HG03342 (cell line): ENCODE data around the gene SLC9A5.

Source experiments
- ATAC-seq: cut with Tn5 transposase; IDR thresholded peaks from one replicate; pipeline ENCODE4 v1.9.1; 2021; ENCODE audit warnings: mild to moderate bottlenecking, moderate library complexity; ENCODE audit not compliant: unreplicated experiment

Gene SLC9A5, protein sequence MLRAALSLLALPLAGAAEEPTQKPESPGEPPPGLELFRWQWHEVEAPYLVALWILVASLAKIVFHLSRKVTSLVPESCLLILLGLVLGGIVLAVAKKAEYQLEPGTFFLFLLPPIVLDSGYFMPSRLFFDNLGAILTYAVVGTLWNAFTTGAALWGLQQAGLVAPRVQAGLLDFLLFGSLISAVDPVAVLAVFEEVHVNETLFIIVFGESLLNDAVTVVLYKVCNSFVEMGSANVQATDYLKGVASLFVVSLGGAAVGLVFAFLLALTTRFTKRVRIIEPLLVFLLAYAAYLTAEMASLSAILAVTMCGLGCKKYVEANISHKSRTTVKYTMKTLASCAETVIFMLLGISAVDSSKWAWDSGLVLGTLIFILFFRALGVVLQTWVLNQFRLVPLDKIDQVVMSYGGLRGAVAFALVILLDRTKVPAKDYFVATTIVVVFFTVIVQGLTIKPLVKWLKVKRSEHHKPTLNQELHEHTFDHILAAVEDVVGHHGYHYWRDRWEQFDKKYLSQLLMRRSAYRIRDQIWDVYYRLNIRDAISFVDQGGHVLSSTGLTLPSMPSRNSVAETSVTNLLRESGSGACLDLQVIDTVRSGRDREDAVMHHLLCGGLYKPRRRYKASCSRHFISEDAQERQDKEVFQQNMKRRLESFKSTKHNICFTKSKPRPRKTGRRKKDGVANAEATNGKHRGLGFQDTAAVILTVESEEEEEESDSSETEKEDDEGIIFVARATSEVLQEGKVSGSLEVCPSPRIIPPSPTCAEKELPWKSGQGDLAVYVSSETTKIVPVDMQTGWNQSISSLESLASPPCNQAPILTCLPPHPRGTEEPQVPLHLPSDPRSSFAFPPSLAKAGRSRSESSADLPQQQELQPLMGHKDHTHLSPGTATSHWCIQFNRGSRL

DNA sequence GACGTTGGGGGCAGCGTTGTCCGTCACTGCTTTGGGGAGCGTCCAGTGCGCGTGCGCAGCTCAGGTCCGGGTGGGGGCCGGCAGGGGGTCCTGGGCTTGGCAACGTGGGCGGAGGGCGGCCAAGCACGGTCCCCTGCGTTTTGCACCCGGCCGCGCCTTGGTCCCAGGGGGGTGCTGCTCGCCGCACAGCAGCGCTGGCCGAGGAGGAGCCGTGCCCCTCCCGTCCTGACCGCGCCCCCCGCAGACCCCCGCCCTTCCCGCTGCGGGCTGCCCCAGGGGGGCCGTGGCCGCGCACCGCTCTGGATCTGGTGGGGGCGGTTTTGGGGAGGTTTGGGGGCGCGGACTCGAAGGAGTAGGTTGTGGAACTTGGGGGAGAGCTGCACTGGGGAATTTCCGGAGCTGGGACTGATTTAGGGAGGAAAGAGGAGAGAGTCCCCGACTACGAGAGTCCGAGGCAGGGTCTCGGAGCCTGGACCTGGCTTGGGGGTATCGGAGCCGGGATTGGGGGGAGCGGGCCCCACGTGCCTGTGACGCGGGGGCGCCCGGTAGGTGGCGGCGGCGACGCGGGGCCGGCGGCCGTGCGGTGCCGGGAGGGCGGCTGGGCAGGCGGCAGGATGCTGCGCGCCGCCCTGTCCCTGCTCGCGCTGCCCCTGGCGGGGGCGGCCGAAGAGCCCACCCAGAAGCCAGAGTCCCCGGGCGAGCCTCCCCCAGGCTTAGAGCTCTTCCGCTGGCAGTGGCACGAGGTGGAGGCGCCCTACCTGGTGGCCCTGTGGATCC is at the start of gene SLC9A5:
TSS of gene SLC9A5 (plus strand) at position 579 of the 777 bp plus-strand sequence. CDS start at position 615, 36 bp downstream.
- ATAC-seq, result no peak

DNA sequence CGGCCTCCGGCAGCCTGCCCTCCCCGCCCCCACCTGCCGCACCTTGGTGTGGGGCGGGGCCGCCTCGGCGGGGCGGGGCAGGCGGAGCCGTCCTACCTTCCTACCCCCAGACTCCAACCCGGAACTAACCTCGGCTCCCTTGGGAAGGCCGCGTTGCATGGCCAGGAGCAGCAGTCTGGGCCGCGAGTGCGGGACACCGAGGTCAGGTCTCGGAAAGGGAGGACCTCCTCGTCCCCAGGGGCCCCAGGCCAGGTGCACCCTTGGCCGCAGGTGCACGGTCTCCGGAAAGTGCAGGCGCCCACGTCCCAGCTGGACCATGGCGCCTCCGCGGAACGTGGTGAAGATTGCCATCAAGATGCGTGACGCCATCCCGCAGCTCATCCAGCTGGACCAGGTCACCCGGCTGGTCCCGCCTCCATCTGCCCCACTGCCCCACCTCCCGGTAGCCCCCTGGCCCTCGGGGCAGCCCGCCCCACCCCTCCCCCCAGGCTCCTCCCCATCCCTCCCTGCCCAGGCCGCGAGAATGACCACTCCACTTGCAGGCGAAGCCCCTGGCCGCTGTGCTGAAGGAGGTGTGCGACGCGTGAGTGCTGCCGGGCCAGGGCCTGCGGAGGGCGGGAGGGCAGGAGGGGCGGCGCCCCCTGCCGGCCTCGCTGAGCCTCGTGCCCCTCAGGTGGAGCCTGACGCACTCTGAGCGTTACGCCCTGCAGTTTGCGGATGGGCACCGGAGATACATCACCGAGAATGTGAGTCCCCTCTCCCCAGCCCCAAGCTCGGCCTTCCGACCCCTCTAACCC is 49.6 kb upstream of the SLC9A5 start, which contains the start of gene ELMO3:
TSS of gene ELMO3 (plus strand) at position 121 of the 797 bp plus-strand sequence. CDS start at position 317, 196 bp downstream.
- ATAC-seq, result no peak

DNA sequence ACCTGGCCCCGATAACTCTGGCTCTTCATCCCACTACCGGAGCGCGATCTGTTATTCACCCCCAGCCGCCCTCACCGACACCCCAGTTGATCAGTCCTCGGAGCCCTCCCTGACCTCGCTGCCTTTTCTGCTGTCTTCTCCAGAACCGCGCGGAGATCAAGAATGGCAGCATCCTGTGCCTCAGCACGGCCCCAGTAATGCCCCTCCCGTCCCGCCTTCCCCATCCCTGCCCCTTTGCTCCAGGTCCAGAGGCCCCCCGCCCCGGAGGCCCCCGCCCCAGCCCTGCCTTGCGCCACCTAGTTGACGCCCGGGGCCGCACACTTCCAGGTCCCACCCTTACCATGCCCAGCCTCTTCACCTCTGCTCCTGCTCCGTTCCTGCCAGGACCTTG is 49.0 kb upstream of the SLC9A5 start:
- no peak for ATAC-seq

GRCh38 chr16:67200491-67200890 is 48.3 kb upstream of the SLC9A5 start:
- ATAC-seq, result no peak

- no peak for ATAC-seq
Observed at GRCh38 chr16:67201411-67202345, 47.1 kb upstream of the SLC9A5 start.

GRCh38 chr16:67202426-67202825 is 46.4 kb upstream of the SLC9A5 start:
- ATAC-seq, result no peak

GRCh38 chr16:67202956-67203493 is 45.8 kb upstream of the SLC9A5 start:
- ATAC-seq, result no peak

DNA sequence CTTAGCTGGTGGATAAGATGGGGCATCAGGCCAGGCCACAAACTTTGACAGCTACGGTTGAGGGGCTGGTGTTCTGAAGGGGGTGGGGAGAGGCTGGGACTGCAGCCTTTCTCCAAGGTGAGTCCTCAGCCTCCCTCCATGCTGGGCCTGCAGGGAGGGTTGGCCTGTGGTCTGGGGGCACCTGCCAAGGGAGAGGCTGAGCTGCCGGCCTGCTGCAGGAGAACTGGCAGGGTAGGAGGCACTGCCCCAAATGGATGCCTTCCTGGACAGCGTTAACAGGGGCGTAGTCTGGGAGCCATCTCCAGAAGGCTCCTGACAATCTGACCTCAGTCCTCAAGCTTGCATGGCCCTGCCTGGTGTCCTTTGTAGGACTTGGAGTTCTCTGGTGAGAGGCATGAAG is 44.7 kb upstream of the SLC9A5 start:
- ATAC-seq, result no peak

- no peak for ATAC-seq
Observed at GRCh38 chr16:67206129-67206837, 42.5 kb upstream of the SLC9A5 start.

DNA sequence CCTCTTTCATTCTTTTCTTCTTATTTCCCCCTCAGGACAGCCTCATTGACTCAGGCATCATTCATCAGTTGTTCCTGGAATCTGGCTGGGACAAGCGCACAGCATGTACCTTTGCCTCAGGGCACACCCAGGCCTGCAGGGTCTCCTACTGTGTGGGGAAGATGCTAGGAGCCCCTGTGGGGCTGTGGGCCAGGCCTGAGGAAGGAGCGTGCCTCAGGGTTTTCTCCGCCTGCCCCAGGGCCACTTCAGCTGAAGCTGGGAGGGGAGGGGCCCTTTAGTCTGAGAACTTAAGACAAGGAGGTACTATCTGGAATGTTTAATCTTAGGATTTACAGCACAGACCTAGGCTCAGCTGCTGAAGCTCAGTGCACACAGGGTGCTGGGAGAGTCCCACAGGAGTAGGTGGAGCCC is 41.9 kb upstream of the SLC9A5 start:
- ATAC-seq, result no peak

- no peak for ATAC-seq
Observed at GRCh38 chr16:67207249-67208091, 41.3 kb upstream of the SLC9A5 start.

- no peak for ATAC-seq
Observed at GRCh38 chr16:67208154-67208896, 40.5 kb upstream of the SLC9A5 start.

GRCh38 chr16:67209565-67209964 is 39.2 kb upstream of the SLC9A5 start:
- ATAC-seq, result no peak

- ATAC-seq, result no peak
Observed at GRCh38 chr16:67210069-67210937, 38.5 kb upstream of the SLC9A5 start.

DNA sequence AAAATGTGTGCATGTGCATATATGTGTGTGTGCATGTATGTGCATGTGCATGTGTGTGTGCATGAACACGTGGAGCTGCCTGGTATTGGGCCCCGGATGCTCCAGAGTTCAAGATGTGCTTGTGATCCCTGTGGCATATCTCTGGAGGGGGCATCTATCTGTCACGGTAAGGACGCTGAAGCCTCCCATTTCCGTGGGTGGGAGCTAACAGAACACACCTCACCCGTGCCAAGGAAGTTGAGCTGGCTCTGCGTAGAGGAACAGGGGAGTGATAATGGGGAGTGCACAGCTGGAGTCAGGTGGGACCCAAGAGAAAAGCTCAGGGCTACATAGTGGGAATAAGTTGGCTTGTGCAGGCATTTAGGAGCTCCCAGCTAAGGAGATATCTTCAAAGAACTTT is 37.1 kb upstream of the SLC9A5 start:
- ATAC-seq, result no peak

DNA sequence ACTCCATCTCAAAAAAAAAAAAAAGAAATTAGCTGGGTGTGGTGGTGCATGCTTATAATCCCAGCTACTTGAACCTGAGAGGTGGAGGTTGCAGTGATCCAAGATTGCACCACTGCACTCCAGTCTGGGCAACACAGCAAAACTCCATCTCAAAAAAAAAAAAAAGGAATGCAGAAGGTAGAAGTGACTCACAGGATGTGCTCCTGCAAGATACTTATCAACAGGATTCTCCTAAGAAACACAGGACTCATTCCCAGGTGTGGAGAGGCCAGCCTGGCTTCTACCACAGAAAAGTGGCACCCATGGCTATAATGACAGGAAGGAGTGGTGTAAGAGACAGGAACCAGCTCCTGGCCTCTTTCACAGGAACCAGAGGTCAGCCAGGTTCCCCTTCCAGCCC is 36.0 kb upstream of the SLC9A5 start:
- no peak for ATAC-seq
